HG03442 (cell line): Measurements from ENCODE around the gene TOMM34.
A peak's percentile ranks its signal among the peaks of the same experiment; 100 is the strongest.

Experiments used
- ATAC-seq: cut with Tn5 transposase; IDR thresholded peaks from one replicate; pipeline ENCODE4 v1.9.1; 2021; ENCODE audit warnings: mild to moderate bottlenecking, moderate library complexity; ENCODE audit not compliant: unreplicated experiment

The TOMM34 gene, protein sequence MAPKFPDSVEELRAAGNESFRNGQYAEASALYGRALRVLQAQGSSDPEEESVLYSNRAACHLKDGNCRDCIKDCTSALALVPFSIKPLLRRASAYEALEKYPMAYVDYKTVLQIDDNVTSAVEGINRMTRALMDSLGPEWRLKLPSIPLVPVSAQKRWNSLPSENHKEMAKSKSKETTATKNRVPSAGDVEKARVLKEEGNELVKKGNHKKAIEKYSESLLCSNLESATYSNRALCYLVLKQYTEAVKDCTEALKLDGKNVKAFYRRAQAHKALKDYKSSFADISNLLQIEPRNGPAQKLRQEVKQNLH

DNA sequence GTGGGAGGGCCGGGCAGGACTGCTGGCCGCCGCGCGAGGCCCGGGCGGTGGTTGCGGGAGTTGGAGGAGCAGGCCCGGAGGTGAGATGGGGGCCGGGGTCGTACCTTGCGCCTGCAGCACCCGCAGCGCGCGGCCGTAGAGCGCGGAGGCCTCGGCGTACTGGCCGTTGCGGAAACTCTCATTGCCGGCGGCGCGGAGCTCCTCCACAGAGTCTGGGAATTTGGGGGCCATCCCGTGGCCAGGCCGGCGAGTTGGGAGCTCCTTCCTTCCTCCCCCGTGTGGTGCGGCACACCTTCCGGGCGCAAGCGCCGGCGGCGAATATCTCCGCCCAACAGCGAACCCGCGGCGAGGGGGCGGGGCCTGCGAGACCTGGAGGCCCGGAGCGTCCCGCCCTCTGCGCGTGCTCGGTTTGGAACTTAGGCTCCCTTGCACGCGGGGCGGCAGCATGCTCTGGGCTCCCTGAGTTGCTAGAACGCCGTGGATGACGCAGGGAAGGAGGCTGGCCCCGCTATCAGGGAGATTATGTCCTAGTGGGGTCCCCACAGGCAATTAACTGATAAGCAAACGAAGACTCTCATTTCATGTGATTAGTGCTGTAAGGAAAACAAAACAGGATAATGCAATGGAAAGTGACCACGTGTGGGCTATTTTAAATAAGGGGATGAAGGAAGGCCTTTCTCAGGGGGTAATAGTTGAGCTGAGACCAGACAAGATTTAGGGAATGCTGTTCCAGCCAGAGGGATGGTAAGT is at the start of gene TOMM34:
Gene TOMM34, minus strand, starts transcription at position 295 of the 750 bp plus-strand sequence. Its CDS starts 64 bp downstream, at position 231.
- ATAC-seq = peak; percentile 88

DNA sequence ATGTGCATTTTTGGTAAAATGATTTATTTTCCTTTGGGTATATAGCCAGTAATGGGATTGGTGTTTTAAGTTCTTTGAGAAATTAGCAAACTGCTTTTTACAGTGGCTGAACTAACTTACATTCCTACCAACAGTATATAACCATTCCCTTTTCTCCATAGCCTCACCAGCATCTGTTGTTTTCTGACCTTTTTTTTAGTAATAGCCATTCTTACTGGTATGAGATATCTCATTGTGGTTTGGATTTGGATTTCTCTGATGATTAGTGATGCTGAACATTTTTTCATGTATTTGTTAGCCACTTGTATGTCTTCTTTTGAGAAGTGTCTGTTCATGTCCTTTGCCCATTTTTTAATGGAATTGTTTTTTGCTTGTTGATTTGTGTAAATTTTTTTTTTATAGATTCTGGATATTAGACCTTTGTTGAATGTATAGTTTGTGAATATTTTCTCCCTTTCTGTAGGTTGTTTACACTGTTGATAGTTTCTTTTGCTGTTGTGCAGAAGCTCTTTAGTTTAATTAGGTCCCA is 48.4 kb upstream of the TOMM34 start:
- no peak for ATAC-seq

DNA sequence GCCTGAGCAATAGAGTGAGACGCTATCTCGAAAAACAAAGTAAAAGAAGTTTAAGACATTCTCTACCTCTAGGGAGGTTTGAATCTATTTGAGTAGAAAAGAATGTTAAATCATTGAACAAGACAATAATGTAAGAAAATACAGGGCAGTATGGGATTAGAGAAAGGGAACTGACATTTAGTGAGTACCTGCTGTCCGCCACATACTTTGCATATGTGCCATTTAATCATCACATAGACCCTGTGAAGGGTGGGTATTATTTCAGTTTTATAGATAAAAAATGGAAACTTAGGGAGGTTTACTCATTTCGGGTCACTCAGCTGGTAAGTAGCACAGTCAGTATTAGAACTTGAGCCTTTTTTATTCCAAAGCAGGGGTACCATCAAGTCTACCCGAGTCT is 37.5 kb upstream of the TOMM34 start:
- no peak for ATAC-seq

DNA sequence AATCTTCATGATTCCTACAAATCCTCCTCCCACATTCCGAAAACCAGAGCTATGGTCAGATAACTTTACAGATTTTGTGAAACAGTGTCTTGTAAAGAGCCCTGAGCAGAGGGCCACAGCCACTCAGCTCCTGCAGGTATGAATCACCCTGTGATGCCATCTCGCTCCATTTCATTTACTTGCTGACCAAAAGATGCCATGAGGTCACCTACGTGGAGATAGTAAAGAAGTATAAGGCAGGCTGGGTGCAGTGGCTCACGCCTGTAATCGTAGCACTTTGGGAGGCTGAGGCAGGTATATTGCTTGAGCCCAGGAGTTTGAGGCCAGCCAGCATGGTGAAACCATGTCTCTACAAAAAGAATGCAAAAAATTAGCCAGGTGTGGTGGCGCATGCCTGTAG is 37.0 kb upstream of the TOMM34 start:
- no peak for ATAC-seq

DNA sequence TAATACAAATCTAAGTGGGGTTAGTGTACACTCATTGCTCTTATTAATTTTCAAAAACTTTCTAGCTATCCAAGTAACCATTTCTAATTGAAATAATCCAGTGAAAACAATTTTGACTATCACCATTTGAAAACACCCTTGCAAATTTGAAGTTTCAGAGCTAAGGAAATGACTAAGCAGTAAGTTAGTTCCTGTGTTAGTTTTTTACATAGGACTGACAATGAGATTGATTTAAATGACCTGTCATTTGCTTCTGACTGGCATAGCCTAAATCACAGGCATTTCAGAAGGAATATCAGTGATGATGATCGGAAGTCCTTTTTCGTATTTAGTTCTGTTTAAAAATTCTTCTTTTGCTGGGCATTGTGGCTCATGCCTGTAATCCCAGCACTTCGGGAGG is 33.1 kb upstream of the TOMM34 start:
- ATAC-seq = no peak

DNA sequence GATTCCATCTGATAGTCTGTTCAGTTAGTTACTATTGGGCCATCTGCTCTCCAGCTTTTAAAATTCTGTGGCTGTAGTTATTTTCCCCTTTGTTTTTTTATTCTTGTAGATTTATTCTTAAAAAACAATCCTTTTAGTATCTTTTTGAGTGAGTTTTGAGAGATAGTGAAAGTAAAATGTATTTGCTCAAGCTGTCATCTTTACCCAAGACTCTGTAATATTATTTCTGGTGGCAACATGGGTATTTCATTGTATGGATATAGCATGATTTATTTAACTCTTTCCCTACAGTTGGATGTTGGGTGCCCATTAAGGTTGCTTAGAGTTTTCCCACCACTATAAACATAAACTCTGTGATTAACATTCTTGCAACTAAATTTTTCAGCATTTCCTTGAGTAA is 30.8 kb upstream of the TOMM34 start:
- ATAC-seq = no peak

DNA sequence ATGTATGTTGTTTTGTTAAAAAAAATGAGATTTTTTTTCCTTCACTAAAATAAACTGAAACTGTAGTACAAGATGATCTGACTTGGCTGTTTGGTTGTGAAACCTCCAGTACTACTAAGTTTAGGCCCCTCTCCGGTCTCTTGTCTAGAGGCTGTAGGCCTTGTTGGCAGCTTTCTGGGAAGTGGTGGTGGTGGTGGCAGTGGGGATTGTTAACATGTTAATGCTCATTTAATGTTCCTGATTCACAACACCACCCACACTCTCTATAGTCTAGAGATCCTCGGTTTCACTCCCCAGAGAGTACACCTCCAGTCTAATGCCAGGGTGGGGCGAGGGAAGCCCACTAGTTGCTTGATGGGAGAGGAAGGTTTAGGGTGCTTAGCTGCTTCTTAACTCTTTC is 30.2 kb upstream of the TOMM34 start:
- no peak for ATAC-seq

DNA sequence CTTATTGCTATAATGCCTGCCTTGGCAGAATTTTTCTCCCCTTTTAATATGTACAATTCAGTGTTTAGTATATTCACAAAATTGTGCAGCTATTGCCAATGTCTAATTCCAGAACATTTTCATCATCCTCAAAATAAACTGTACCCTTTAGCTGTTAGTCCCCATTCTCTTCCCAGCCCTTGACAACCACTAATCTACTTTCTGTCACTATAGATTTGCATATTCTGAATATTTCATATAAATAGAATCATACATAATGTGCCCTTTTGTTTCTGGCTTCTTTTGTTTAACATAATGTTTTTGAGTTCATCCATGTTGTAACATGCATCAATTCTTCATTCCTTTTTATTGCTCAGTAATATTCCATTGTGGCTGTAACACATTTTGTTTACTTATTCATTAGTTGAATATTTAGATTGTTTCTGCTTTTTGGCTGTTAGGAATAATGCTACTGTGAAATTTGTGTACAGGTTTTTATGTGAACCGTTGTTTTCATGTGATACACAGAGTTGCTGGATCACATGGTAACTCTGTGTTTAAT is 28.5 kb upstream of the TOMM34 start:
- no peak for ATAC-seq

DNA sequence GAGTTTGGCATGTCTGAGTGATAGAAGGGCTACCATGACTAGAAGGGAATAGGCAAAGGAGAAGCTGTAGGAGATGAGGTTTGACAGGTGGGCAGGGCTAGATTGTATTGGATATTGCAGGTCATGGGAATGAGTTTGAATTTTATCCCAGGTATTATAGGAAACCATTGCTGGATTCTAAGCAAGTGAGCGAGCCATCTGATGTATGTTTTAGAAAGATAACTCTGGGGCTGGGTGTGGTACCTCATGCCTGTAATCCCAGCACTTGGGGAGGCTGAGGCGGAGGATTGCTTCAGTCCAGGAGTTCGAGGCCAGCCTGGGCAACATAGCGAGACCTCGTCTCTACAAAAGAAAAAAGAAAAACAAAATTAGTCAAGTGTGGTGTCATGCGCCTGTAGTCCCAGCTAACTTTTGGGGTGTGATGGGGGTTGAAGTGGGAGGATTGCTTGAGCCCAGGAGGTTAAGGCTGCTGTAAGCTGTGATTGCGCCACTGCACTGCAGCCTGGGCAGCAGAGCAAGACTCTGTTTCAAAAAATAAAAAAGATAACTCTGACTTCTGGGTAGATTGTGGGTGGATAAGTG is 23.0 kb upstream of the TOMM34 start:
- ATAC-seq = no peak

DNA sequence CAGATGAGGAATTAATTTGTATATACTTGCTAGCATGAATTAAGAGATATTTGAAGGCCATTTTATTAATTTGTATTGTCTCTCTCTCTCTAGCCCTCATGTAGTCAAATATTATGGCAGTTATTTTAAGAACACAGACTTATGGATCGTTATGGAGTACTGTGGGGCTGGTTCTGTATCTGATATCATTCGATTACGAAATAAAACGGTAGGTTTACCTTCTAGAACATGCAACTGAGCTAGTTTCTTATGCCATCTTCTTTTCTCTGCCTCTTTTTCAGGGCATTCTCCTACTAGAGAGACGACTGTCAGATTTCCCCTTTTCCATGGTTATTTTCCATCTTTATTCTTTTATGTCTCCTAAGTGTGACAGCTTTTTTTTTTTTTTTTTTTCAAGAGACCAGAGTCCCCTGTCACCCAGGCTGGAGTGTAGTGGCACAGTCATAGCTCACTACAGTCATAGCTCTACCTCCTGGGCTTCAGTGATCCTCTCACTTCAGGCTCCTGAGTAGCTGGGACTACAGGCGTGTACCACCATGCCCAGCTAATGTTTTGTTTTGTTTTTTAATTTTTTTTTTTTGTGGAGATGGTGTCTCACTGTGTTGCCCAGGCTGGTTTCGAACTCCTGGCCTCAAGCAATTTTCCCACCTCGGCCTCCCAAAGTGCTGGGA is 21.7 kb upstream of the TOMM34 start:
- ATAC-seq = no peak

DNA sequence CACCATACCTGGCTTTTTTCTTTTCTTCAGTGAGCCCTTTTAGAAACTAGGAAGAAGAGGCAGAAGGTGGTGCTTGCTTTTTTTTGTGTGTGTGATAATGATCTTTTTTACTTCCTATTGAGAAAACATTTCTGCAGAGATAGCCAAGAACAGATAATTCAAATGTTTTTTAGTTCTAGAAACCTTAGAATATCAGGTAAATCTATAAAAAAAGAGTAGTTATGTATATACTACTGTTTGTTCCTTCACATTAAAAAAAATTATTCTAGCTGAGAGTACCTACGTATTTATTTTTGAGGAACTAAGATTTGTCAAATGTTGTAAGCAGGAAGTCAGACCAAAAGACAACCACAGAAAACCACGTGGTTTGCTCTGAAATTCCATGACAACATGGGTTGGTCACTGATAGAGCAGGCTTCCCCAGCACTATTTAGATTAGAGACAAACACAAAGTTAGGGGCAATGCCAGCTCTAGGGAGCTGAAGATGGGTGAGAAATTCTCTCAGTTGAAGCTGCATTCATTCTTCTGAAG is 19.0 kb upstream of the TOMM34 start:
- peak; percentile 86 for ATAC-seq

DNA sequence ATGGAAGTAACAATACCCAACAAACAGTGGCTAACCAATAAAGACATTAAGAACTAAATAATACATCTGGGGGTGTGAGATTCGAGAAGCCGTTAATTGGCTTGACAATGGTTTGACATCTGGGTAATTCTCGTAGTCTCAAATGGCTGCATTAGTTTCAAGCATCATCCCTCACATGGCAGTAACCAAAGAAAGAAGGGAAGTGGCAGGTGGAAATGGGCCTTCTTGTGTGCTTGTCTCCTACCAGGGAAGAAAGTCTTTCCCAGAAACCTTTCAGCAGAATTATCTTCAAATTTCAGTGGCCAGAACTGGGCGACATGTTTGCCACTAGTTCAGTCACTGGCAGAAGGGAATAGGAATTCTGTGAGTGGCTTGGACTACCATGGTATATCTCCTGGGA is 16.5 kb upstream of the TOMM34 start:
- ATAC-seq = no peak

DNA sequence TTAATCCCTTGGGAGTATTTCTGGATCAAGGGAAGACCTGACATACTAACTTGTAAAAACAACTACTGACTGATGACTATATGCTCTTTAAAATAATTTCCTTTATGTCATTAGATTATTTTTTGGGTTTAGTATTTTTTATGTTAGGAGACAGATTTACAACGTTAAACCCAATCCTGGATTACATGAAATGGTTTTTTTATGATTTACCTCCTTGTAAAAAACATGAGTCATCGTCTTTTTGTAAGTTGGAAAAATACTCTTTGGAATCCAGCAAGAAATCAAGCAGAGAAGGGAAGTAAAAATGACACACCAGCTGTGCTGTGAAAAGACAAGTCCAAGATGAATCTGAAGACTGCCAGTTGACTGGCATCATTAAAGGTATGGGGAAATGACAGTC is 12.9 kb upstream of the TOMM34 start:
- no peak for ATAC-seq

DNA sequence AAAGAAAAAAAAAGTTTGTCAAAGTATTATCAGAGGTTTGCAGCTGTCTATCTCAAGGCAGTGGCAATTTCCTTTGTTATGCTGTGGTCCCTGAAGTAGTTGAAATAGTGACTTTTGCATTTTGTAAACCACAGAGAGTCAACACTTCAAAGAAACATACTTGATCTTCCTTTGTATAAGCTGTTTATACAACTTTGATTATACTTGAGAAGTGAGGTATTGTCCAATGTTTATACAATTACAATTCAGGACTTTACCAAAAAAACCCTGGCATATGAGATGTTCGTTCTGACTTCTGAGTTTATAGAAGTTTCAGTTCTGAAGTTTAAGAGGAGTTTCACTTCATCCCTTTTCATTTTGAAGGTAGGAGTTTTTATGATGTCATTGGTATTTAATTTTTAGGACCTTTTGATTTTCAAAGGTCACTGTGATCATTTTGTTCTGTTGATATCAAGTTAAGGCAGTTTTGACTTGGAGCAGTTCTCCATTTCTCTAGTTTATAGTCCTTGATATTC is 10.1 kb upstream of the TOMM34 start:
- ATAC-seq = no peak

DNA sequence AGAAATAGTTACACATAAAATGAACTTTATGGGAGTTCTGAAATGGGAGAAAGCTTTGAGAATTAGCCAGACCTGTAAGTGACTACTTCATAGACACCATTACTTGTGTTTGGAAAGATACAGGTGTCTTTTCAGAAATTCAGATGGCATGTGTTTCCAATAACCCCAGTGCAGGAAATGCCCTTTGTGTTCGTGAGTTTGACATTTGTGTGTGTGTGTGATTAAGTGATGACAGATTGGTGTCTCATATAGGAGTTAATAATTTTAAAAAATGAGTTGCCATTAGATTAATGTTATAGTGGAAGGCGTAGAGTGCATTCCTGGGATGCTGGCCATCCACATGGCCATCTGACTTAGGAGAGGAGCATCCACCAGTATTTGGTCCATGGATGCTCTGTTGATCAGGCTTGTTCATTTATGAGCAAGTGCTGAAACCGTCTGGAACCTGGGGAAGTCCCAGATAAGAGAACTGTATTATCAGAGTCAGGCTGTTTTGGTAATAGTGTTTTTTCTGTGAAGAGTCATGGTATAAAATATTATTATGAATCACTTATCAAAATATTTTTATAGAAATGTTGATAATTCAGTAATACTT is 9.2 kb upstream of the TOMM34 start:
- no peak for ATAC-seq

DNA sequence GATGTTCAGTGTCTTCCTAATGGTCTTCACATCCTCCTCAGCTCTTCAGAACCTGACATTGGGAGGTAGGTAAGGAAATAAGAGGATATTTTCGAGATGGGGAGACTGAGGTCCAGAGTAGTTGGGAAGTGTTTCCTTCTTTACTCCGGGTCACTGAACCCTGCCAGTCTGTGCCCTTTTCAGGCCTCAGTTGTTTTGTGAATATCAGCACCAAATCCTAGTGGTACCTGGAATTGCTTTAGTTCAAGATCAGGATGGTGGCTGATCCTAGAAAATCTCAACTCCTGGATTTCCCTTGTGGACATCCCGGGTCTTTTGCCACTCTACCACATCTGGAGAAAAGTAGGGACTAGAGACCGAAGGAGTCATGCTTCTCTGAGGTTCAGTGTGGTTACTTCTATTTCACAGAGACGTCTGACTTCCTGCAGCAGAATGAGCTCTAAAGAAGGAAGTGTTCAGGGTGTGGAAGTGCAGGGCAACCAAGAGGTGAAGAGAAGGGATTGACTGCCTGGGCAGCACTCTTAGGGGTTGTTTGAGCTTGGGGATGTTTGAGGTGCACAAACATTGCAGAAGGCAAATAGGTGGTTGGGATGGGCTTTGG is 7.1 kb upstream of the TOMM34 start:
- no peak for ATAC-seq

DNA sequence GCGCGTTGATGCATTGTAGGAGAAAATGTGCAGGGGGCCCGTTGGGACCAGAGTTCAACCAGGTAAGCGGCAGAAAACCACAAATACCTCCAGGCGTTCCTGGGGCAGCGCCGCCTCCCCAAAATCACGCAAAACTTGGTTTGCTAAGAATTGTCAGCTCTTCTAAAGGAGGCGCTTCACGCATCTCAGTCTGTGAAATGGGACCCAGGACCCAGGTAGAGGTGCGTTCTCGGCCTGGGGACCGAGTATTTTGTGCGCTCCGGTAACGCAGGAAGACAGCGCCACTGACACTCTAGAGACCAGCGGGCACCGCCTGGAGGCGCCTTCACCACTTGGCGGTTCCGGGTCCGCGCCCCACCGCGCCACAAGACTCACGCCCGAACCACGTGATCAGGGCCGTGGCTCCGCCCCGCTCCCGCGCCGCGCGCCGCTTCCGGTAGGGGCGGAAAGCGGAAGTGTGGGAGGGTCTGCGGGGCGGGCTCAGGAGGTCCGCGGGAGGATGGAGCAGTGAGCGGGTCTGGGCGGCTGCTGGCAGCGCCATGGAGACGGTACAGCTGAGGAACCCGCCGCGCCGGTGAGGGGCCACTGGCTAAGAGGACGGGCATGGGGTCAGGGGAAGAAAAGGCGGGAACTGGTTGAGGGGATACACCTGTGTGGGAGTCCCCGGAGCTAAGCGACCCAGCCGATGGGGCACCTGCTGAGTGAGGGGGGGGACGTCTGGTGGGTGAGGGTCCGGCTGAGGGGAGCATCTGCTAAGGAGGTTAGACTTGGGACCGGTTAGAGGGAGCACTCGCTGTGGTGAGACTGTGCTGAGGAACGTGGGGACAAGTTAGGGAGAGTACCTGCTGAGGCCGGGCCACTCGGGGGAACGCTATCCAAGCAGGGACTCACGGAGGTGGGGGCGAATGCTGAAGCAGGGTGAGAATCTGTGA is 6.1 kb upstream of the TOMM34 start, which contains the start of gene STK4:
Gene STK4, plus strand, starts transcription at position 483 of the 932 bp plus-strand sequence. Its CDS starts 57 bp downstream, at position 540.
- peak; percentile 59 for ATAC-seq

DNA sequence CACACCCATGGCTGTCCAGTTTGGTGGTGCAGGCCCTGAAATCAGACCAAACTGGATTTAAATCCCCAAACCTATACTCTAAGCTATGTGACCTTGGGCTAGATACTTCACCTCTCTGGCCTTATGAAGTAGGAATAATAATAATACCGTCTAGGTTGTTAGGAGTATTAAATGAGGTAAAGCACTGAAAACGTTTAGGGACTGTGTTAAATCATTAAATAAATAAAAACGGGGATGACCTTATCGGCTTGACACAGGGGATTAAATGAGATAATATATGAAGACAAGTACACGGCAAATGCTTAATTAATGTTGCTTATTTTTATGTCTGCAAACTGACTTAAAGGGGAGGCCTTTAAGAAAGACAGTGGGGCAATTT is 5.4 kb upstream of the TOMM34 start:
- ATAC-seq = no peak
